ENCODE measurements around the gene FMR1. TPM values are rescaled to one million over a fixed set of nuclear protein-coding genes. Genes with fewer than 3 reads are reported as not detected.

The FMR1 gene
- total RNA-seq, 1 donor from 2014 or later, result 45.6 TPM

DNA sequence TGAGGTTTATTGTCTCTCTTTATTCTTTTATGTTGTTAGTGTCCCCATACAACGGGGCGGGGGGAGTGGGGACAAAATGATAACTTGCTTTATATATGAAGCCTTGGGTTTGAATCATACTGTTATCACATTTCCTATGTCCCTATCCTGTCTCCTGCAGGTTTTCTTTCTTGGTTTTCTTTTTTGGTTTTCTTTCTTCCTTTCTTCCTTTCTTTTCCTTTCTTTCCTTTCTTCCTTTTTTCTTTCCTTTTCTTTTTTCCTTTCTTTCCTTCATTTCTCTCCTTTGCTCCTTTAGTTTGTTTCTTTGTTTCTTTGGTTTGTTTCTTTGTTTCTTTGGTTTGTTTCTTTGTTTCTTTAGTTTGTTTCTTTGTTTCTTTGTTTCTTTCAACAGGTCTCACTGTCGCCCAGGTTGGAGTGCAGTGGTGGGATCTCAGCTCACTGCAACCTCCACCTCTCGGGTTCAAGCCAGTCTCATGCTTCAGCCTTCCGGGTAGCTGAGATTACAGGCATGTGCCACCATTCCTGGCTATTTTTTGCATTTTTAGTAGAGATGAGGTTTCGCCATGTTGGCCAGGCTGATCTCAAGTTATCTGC, 4.8 kb downstream of the FMR1 start:
- peak overlapping the region; percentile 26 for H3K27ac Mint-ChIP-seq (ENCODE audit: unreplicated experiment)
- no peak overlapping the region for H3K4me3 Mint-ChIP-seq (ENCODE audit: unreplicated experiment)
- no peak for FAIRE-seq
- H3K9ac ChIP-seq (ENCODE audit: low read length), result no peak overlapping the region
- no peak overlapping the region for H3K4me3 ChIP-seq (ENCODE audit: insufficient read depth, low read depth, low read length)
- peaks cover 61% of the 10 kb centered on the region for H4K20me1 ChIP-seq (ENCODE audit: insufficient read depth, low read length)
- no peak overlapping the region for H3K4me2 ChIP-seq (ENCODE audit: low read length)
- no peaks in the 10 kb centered on the region for H3K9me3 ChIP-seq (ENCODE audit: insufficient read depth, low read depth, low read length)
- peaks cover 91% of the 10 kb centered on the region for H3K79me2 ChIP-seq (ENCODE audit: insufficient read depth, low read length)
- no peak for DNase-seq (ENCODE audit: low read depth)
- no peak overlapping the region for H2AFZ ChIP-seq (ENCODE audit: low read depth, low read length)
- no peaks in the 10 kb centered on the region for H3K27me3 ChIP-seq (ENCODE audit: insufficient read depth, low read length)
- H3K27me3 Mint-ChIP-seq (ENCODE audit: low read depth, unreplicated experiment), result no peaks in the 10 kb centered on the region
- H3K4me1 Mint-ChIP-seq (ENCODE audit: low read depth, unreplicated experiment), result peaks cover 31% of the 10 kb centered on the region
- H3K4me1 ChIP-seq (ENCODE audit: insufficient read depth, low read length), result peaks cover 8% of the 10 kb centered on the region
- H3K36me3 ChIP-seq (ENCODE audit: insufficient read depth, low read length), result no peaks in the 10 kb centered on the region
- no peaks in the 10 kb centered on the region for H3K9me3 Mint-ChIP-seq (ENCODE audit: unreplicated experiment)
- no peak for TF ChIP-seq EZH2 (IDR thresholded peaks at IDR 0.05; ENCODE audit: insufficient read depth, low read length)
- TF ChIP-seq, protein P1, sequence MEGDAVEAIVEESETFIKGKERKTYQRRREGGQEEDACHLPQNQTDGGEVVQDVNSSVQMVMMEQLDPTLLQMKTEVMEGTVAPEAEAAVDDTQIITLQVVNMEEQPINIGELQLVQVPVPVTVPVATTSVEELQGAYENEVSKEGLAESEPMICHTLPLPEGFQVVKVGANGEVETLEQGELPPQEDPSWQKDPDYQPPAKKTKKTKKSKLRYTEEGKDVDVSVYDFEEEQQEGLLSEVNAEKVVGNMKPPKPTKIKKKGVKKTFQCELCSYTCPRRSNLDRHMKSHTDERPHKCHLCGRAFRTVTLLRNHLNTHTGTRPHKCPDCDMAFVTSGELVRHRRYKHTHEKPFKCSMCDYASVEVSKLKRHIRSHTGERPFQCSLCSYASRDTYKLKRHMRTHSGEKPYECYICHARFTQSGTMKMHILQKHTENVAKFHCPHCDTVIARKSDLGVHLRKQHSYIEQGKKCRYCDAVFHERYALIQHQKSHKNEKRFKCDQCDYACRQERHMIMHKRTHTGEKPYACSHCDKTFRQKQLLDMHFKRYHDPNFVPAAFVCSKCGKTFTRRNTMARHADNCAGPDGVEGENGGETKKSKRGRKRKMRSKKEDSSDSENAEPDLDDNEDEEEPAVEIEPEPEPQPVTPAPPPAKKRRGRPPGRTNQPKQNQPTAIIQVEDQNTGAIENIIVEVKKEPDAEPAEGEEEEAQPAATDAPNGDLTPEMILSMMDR (IDR thresholded peaks at IDR 0.05; ENCODE audit: insufficient read depth, low read depth, low read length), result no peak
- no peak overlapping the region for H3K27ac ChIP-seq (ENCODE audit: low read depth, low read length)
- no peaks in the 10 kb centered on the region for H3K36me3 Mint-ChIP-seq (ENCODE audit: low read depth, unreplicated experiment)

DNA sequence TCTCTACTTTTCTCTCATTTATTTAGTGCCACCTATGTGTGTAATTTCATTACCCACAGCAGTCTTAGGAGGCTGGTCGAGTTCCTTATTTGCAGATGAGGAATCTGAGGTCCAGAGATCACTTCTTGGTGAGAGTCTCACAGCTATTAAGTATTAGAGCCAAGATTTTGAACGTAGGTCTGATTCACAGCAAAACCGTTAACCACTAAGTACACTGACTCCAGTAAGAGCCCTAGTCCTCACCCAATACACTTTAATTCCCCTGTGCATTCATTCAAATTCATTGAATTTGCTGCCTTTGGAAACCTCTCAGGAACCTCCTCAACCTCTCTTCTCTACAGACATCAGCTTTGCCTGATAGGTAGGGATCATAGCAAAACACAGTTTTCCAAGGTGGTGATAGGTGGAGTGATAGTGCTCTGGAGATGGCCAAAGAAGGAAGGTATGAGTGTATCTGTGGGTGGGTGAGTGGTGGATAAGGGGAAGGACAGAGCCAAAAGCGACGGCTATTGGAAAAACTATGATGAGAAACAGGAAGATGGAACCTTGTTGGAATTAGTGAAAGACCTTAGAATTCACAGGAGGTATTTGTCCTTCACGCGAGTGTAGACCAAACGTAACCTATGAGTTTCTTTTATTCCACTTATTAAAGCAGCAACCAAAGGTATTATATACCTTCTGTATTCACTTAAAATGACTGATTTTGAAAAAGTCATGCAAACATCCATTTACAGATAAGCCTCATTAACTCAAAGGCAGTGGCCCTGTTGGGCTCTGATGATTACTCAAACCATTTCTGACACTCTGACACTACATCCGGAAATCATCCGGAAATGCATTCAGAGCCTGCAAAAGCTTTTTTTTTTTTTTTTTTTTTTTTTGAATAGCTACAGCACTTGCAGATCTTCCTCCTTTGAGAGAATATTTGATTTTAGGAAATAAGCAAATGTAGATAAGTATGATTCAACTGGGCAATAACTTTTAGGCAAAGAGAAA, 6.3 kb downstream of the FMR1 start:
- Mint-ChIP-seq H3K9me3 (ENCODE audit: unreplicated experiment) (no peaks in the 10 kb centered on the region), H3K4me1 (ENCODE audit: low read depth, unreplicated experiment) (peaks cover 31% of the 10 kb centered on the region), H3K36me3 (ENCODE audit: low read depth, unreplicated experiment) (no peaks in the 10 kb centered on the region), H3K27me3 (ENCODE audit: low read depth, unreplicated experiment) (no peaks in the 10 kb centered on the region), H3K27ac (ENCODE audit: unreplicated experiment) (no peak overlapping the region), H3K4me3 (ENCODE audit: unreplicated experiment) (no peak overlapping the region)
- Histone ChIP-seq H3K36me3 (ENCODE audit: insufficient read depth, low read length) (no peaks in the 10 kb centered on the region), H3K4me2 (ENCODE audit: low read length) (no peak overlapping the region), H3K27me3 (ENCODE audit: insufficient read depth, low read length) (no peaks in the 10 kb centered on the region), H3K27ac (ENCODE audit: low read depth, low read length) (no peak overlapping the region), H3K79me2 (ENCODE audit: insufficient read depth, low read length) (peaks cover 95% of the 10 kb centered on the region), H3K9ac (ENCODE audit: low read length) (no peak overlapping the region), H2AFZ (ENCODE audit: low read depth, low read length) (no peak overlapping the region), H3K9me3 (ENCODE audit: insufficient read depth, low read depth, low read length) (no peaks in the 10 kb centered on the region), H3K4me3 (ENCODE audit: insufficient read depth, low read depth, low read length) (no peak overlapping the region), H3K4me1 (ENCODE audit: insufficient read depth, low read length) (peaks cover 8% of the 10 kb centered on the region), H4K20me1 (ENCODE audit: insufficient read depth, low read length) (peaks cover 57% of the 10 kb centered on the region)
- no peak for TF ChIP-seq EZH2 (IDR thresholded peaks at IDR 0.05; ENCODE audit: insufficient read depth, low read length)
- TF ChIP-seq, protein P1 (IDR thresholded peaks at IDR 0.05; ENCODE audit: insufficient read depth, low read depth, low read length), result no peak
- DNase-seq (ENCODE audit: low read depth) (peak; percentile 61), FAIRE-seq (peak; percentile 97)
